ENCODE results near the gene INSIG2.
A peak's percentile ranks its signal among the peaks of the same experiment; 100 is the strongest.

Gene INSIG2

GRCh38 chr2:118088051-118089024 lies at the start of gene INSIG2:
Gene INSIG2, plus strand, starts transcription at chr2:118088471. Its CDS starts 8,086 bp downstream, at chr2:118096557.
- DNase-seq: peak; percentile 70

DNA sequence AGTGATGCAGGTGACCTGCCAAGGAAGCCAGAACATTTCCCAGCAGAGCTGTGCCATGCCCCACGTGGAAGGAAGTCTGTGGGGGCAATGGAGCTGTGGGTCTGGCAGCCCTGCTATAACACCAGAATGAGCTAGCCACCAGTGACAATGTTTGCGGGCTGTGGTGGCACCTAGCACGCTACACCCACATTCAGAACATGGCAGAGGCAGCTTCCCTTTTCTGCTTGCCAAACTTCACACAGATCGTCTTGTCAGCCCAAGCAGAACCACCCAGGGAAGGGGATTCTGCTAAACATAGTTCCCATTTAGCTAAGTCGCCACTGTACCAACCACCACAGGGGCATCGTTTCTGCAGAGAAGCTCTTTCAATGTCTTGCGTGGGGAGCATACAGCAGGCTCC lies 47.4 kb upstream of the INSIG2 start:
- no peak for DNase-seq

GRCh38 chr2:118044103-118044716 lies 44.1 kb upstream of the INSIG2 start:
- DNase-seq: no peak

GRCh38 chr2:118044854-118045253 lies 43.4 kb upstream of the INSIG2 start:
- DNase-seq: no peak

DNA sequence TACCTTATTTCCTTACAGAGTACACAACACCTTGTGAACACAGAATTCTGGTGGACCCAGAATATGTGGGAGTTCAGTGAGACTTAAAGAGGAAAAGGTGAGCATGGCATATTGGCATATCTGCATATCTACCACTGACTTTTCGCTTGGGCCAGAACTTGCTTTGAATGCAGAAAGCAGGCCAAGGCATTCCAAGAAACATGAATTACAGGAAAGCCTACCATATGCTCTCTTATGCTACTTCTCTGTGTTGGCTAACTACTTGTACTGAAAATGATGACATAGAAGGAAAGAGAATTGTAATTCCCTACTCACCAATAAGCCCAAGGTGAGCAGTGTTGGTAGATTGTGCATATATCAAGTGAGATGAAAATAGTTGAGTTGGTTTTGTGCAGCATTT lies 43.0 kb upstream of the INSIG2 start:
- no peak for DNase-seq

- DNase-seq: no peak
Measured at GRCh38 chr2:118046634-118047210, 41.5 kb upstream of the INSIG2 start.

- DNase-seq: no peak
Measured at GRCh38 chr2:118047380-118047826, 40.9 kb upstream of the INSIG2 start.

- DNase-seq: no peak
Measured at GRCh38 chr2:118048401-118048800, 39.9 kb upstream of the INSIG2 start.

DNA sequence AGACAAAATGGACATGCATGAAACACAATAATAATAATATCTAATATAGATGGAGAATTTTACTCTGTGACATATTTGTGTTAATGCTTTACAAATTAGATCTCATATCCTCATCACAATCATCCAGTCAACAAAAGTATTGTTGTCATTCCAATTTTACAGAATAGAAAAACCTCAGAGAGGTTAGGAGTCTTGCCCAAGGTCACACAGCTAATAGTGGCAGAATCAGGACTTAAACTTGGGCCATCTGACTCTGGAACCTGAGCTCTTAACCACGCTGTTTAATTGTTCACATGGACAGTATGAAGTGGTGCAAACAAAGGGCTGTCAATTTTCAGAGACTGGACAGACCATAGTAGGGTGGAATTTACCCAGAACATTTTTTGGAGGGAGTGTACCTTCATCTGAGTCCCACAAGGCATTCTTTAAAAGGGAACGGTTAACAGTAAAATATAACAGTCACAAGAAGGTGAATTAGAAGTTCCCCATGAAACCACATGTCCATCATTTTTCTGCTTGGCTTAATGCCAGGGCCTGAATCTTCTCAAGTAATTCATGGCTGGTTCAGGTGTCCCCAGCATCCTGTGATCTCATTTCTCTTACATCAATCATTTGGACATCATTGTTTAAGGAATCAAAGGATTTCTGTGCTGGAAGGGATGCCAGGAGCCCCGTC lies 39.0 kb upstream of the INSIG2 start:
- no peak for DNase-seq

DNA sequence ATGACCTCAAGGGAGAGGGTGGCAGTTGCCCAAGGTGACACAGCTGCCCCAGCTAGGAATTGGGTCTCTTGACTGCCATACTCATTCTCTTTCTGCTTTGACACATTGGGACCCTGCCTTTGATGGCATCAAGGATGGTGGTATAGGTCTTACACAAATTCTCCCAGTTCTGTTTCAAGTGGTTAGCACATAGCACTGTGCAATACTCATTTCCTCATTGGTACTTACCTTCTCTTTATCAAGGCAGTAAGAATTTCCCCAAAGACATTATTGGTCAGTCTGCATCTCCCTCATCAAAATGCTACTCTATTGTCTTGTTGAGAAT lies 38.5 kb upstream of the INSIG2 start:
- DNase-seq: no peak

DNA sequence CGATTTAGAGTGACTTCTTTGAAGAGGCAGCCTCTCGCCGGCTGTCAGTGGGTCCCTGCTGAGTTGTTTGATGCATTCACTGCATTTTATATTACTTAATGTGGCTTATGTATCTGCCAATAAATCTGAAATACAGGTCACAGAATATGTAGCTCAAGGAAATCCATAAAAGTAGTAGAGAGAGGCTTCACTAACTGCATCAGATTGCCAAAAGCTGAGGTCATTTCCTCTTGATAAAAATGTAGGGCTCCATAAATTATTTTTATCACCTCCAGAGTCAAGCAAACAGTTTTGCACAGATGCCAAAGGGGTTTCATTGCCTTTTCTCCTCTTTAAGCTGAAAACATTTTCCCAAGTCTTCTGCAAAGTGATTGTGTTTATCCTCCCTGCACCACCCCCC lies 37.9 kb upstream of the INSIG2 start:
- DNase-seq: no peak

DNA sequence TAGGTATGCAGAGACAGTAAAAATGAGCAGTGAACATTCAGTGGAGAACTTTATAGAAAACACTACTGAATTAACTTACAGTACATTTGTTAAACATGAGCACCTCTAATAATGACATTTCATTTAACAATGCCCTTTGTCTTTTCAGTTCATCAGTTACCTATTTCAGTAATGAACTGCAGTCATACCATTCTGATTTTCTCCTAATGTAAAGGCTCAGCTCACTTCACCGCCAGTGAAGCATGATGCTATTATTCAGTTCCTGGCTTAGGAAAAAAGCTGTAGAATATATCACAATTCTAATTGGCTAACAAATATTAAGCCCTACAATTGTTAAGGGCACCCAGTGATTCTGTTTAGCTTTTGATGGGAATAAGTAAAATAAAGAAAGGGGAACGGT lies 37.3 kb upstream of the INSIG2 start:
- no peak for DNase-seq

DNA sequence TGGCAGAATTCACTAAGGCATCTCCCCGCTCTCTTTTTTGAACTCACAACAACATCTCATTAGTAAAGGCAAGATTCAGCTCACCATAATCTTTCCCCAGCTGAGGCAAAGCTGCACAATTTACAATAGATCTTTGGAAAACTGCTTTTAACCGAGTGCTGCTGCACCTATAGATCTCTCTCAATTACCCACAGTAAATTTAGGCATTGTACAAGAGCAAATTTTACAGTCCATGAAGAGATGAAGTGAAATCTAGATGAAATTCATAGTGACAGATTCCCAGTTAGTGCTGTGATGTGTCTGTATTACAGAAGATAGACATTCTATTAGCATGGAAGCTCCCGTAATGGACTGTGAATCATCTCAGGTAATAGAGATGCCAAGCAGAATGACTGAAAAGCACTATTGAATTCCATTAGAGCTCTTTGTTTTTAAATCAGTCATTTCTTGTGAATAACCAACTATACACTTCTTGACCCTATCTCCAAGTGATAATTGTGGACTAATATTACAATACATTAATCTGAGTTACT lies 36.4 kb upstream of the INSIG2 start:
- no peak for DNase-seq

GRCh38 chr2:118052474-118052873 lies 35.8 kb upstream of the INSIG2 start:
- DNase-seq: no peak

GRCh38 chr2:118053681-118054080 lies 34.6 kb upstream of the INSIG2 start:
- no peak for DNase-seq

DNA sequence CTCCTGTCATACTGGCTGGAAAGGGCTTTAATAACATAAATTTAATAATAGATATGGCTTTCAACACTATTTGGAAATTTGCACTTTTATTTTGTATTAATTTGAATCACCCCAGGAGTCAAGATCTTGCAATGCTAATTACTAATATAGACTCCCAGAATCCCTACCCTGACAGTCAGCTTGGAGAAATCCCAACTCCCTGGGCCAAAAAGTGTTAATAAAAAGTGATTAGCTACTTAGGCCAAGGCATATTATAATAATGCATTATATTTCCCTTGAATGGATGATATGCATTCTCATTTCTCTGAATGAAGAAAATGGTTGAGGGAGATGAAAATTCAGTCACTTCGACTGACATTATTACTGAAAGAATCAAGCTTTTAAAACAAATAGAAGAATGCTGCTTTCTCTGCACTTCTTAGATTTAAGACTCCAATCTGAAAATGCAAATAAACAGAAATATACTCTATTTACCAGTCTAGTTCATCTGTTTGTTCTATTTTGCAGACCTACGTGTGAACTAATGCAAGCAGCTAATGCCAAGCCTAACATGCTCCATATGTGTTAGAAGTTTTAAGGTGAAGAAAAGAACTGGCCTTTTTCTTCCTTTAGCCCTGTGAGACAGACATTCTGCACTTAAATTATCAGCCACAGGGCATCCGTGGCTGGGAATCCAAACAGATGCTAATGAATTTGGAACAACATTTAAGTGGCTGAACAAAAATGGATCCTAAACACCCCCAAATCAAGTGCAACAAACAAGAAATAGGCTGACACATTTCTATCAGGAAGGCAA lies 33.9 kb upstream of the INSIG2 start:
- DNase-seq: no peak

GRCh38 chr2:118055512-118056164 lies 32.6 kb upstream of the INSIG2 start:
- no peak for DNase-seq

DNA sequence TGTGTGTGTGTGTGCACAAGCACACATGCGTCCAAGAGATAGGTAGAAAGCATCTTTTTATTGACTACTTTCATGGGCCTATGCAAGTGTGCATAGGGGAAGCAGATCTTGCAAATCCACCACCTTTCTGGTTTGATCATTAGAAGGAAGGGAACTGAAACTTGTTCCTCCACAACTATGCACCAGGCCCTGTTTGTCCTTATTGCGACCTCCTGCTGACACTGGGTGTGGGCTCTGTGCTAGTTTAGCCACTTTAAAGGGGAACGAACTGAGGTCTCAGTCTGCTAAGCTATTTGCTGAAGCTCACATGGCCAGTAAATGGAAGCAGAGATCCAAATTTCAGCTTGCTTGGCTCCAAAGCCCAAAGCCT lies 32.1 kb upstream of the INSIG2 start:
- DNase-seq: no peak

- DNase-seq: no peak
Measured at GRCh38 chr2:118056801-118057200, 31.5 kb upstream of the INSIG2 start.

GRCh38 chr2:118058951-118059350 lies 29.3 kb upstream of the INSIG2 start:
- DNase-seq: no peak

DNA sequence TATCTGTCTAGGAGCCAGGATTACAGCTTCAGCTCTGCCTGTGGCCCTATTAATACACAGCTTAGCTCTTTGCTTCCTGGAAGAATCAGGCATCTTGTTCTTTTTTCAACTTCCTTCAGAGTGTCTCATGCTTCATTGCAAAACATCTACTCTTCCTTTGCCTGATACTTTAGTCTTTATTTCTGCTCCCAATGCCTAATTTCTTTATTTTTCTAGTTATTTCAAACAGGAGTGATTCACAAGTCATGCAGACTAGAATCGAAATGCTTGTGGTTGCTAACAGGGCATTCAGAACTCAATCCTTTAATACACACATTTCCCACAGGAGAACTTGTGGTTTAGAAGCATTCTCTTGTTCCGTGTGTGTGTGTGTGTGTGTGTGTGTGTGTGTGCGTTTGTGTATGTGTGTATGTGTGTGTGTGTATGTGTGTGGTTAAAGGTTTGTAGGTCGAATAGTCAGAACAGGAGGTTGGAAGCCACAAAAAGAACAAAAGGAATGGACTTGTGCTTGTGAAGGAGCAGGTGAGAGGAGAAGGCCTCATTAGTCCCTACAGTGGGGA lies 28.3 kb upstream of the INSIG2 start:
- DNase-seq: no peak

Data from 8988T (cell line).